Common myeloid progenitor, CD34-positive (primary cell): Measurements from ENCODE around the gene HK2.

Experiments
- CTCF ChIA-PET: fragments of 350-600 bp; sonication (Branson Sonifier 250); formaldehyde crosslinking; loops from one replicate; lab custom pipeline; 2021; ENCODE audit warnings: antibody characterized with exemption; lab: Charles Lee
- POLR2A ChIA-PET: fragments of 350-600 bp; sonication (Branson Sonifier 250); formaldehyde crosslinking; loops from one replicate; lab custom pipeline; 2021; ENCODE audit warnings: antibody characterized with exemption; lab: Charles Lee
- DNase-seq, 3 donors: peaks; one replicate each; pipeline versions ENCODE4 v3.0.0 to v3.0.0-alpha.2; 2013
- H3K27ac ChIP-seq, 2 experiments: 1 replicate in 1 of 2; 2 replicates in 1 of 2; pipeline ENCODE4 v1.7.0; 2013; ENCODE audit warnings: inconsistent platforms in 2 of 2, low read length in 2 of 2, mild to moderate bottlenecking in 2 of 2, low read depth in 1 of 2, moderate library complexity in 1 of 2; ENCODE audit not compliant: severe bottlenecking in 2 of 2, insufficient read depth in 1 of 2, poor library complexity in 1 of 2
- H3K27me3 ChIP-seq, 5 experiments: replicated peaks in 2 of 5; 1 replicate in 3 of 5; 2 replicates in 2 of 5; pipeline versions ENCODE4 v1.6.1 to v1.7.0; 2013; ENCODE audit warnings: low read length in 4 of 5, mild to moderate bottlenecking in 2 of 5, moderate library complexity in 2 of 5, inconsistent platforms in 1 of 5; ENCODE audit not compliant: insufficient read depth in 5 of 5, control insufficient read depth in 4 of 5
- H3K36me3 ChIP-seq, 4 experiments: 1 replicate in 2 of 4; 2 replicates in 2 of 4; pipeline versions ENCODE4 v1.6.1 to v1.7.0; 2013; ENCODE audit warnings: low read length in 3 of 4, control low read depth in 1 of 4, mild to moderate bottlenecking in 1 of 4; ENCODE audit not compliant: control insufficient read depth in 4 of 4, insufficient read depth in 4 of 4
- H3K4me1 ChIP-seq, 4 experiments: 1 replicate in 3 of 4; 2 replicates in 1 of 4; pipeline versions ENCODE4 v1.6.1 to v1.7.1; 2013; ENCODE audit warnings: low read length in 3 of 4, mild to moderate bottlenecking in 3 of 4, control low read depth in 1 of 4, inconsistent platforms in 1 of 4, moderate library complexity in 1 of 4; ENCODE audit not compliant: control insufficient read depth in 4 of 4, insufficient read depth in 4 of 4; ENCODE audit errors: control extremely low read depth in 1 of 4
- H3K4me3 ChIP-seq, 7 experiments: 1 replicate in 4 of 7; 2 replicates in 3 of 7; pipeline versions ENCODE4 v1.5.1 to v1.7.0; 2013; ENCODE audit warnings: mild to moderate bottlenecking in 7 of 7, low read length in 6 of 7, moderate library complexity in 6 of 7, inconsistent platforms in 2 of 7, low read depth in 2 of 7, control low read depth in 1 of 7; ENCODE audit not compliant: insufficient read depth in 4 of 7, control insufficient read depth in 1 of 7; ENCODE audit errors: extremely low read depth in 1 of 7
- H3K9me3 ChIP-seq, 5 experiments: 1 replicate in 4 of 5; 2 replicates in 1 of 5; pipeline versions ENCODE4 v1.6.1 to v1.7.1; 2013; ENCODE audit warnings: low read length in 4 of 5, mild to moderate bottlenecking in 2 of 5, inconsistent platforms in 1 of 5, low read depth in 1 of 5, moderate library complexity in 1 of 5; ENCODE audit not compliant: control insufficient read depth in 4 of 5, insufficient read depth in 2 of 5; ENCODE audit errors: control extremely low read depth in 1 of 5
- WGBS: methylation state at CpG from one replicate; pipeline ENCODE4 v1.1.5; 2013; ENCODE audit not compliant: insufficient coverage; 5-methylcytosine and 5-hydroxymethylcytosine counted together

The HK2 gene

GRCh38 chr2:74834792-74835755, 1.1 kb downstream of the HK2 start:
- Histone ChIP-seq H3K27me3 (no peaks in the 10 kb centered on the region), H3K9me3 (no peaks in the 10 kb centered on the region), H3K4me3 (peak overlapping the region; percentile 68 to 90 (median 78)), H3K27ac (peak overlapping the region; percentile 40 to 66), H3K36me3 (no peaks in the 10 kb centered on the region), H3K4me1 (peaks cover 30 to 61% (median 51%) of the 10 kb centered on the region in 4 experiments)
- ChIA-PET POLR2A (interaction anchor here (0.7 kb wide), 1 partner anchor 12 kb away, joined by 3 read pairs; no protein-coding TSS in a partner anchor), CTCF (interaction anchor here (1.3 to 4.3 kb wide), 8 partner anchors 10 to 120 kb away, joined by 3 to 49 read pairs (median 8); no protein-coding TSS in a partner anchor)
- DNase-seq: peak; percentile 65 to 87 (median 85)
- 0% methylated on average over 62 of the region's 87 CpGs for WGBS

GRCh38 chr2:74835831-74836674, 2.1 kb downstream of the HK2 start:
- 3% methylated on average over 8 of the region's 15 CpGs for WGBS
- H3K27ac ChIP-seq: peak overlapping the region; percentile 40 to 66

GRCh38 chr2:74836675-74837401, 2.9 kb downstream of the HK2 start:
- WGBS: 81% methylated on average over 8 of the region's 9 CpGs
- DNase-seq: no peak
- no peaks in the 10 kb centered on the region for H3K27me3 ChIP-seq
- POLR2A ChIA-PET: interaction anchor here (0.9 kb wide), 1 partner anchor 19 kb away, joined by 3 read pairs; no protein-coding TSS in a partner anchor
- H3K36me3 ChIP-seq: peaks cover 0 to 6% (median 0%) of the 10 kb centered on the region in 4 experiments
- peak overlapping the region in 1 of 2 experiments; percentile 28 for H3K27ac ChIP-seq
- H3K9me3 ChIP-seq: no peaks in the 10 kb centered on the region
- H3K4me3 ChIP-seq: peak overlapping the region in 5 of 7 experiments; percentile 72 to 90 (median 78)
- H3K4me1 ChIP-seq: peaks cover 31 to 64% (median 55%) of the 10 kb centered on the region in 4 experiments
- CTCF ChIA-PET: interaction anchor here (0.6 to 4.3 kb wide), 21 partner anchors 8 to 147 kb away, joined by 3 to 49 read pairs (median 4); no protein-coding TSS in a partner anchor

More at GRCh38 chr2:74835831-74836674, 2.1 kb downstream of the HK2 start:
- Histone ChIP-seq H3K27me3 (no peaks in the 10 kb centered on the region), H3K4me1 (peaks cover 34 to 68% (median 55%) of the 10 kb centered on the region in 4 experiments), H3K4me3 (peak overlapping the region; percentile 26 to 90 (median 78)), H3K36me3 (peaks cover 0 to 2% (median 0%) of the 10 kb centered on the region in 4 experiments), H3K9me3 (no peaks in the 10 kb centered on the region)
- CTCF ChIA-PET: interaction anchor here (0.6 to 4.3 kb wide), 23 partner anchors 9 to 146 kb away, joined by 3 to 49 read pairs (median 4); no protein-coding TSS in a partner anchor
- POLR2A ChIA-PET: interaction anchor here (0.9 kb wide), 1 partner anchor 18 kb away, joined by 3 read pairs; no protein-coding TSS in a partner anchor
- peak in 2 of 3 donors; percentile 76 to 82 for DNase-seq

DNA sequence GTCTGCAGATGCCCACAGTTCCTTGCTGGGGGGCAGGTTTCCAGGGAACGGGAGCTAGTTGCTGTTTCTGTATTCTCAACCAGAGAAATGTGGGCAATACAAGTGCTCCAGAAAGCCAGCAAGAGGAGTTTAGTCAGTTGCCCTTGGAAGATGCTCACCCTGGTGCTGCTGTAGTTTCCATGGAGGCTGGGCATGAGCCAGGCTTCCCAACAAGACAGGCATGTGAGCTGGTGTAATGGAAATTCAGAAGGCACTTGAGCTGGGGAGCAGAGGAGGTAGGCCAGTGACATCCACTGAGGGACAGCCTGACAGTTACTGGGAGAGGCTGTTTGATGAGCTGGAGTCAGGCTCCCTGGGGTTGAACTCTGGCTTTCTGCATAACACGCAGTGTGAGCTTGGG, 7.7 kb downstream of the HK2 start:
- POLR2A ChIA-PET: no interaction called here
- Histone ChIP-seq H3K9me3 (no peaks in the 10 kb centered on the region), H3K36me3 (peaks cover 0 to 15% (median 0%) of the 10 kb centered on the region in 4 experiments), H3K27me3 (no peaks in the 10 kb centered on the region), H3K4me1 (peaks cover 30 to 76% (median 55%) of the 10 kb centered on the region in 4 experiments), H3K27ac (no peak overlapping the region), H3K4me3 (no peak overlapping the region)
- whole genome bisulfite sequencing: 100% methylated on average over 1 of the region's 2 CpGs
- no peak for DNase-seq
- CTCF ChIA-PET: interaction anchor here (1.4 to 1.6 kb wide), 2 partner anchors 11 to 15 kb away, joined by 3 to 4 read pairs; no protein-coding TSS in a partner anchor

- ChIA-PET POLR2A (interaction anchor here (0.6 kb wide), 1 partner anchor 22 kb away, joined by 4 read pairs; no protein-coding TSS in a partner anchor), CTCF (interaction anchor here (0.8 to 2.4 kb wide), 4 partner anchors 8 to 1666 kb away, joined by 3 to 11 read pairs (median 3); no protein-coding TSS in a partner anchor)
- 82% methylated on average over 3 of the region's 3 CpGs for WGBS
- peak overlapping the region in 2 of 7 experiments; percentile 34 to 66 for H3K4me3 ChIP-seq
- H3K27ac ChIP-seq: peak overlapping the region in 1 of 2 experiments; percentile 65
- no peak for DNase-seq
- H3K4me1 ChIP-seq: peaks cover 37 to 78% (median 59%) of the 10 kb centered on the region in 4 experiments
- no peaks in the 10 kb centered on the region for H3K9me3 ChIP-seq
- H3K36me3 ChIP-seq: peaks cover 0 to 15% (median 0%) of the 10 kb centered on the region in 4 experiments
- no peaks in the 10 kb centered on the region for H3K27me3 ChIP-seq
These were observed 9.5 kb downstream of the HK2 start for GRCh38 chr2:74843433-74843832.
